COLO668 (cell line): Measurements from ENCODE around the gene CCDC91.
"Not testable (repeated sequence)": the region's sequence is repeated elsewhere in the genome, so short reads cannot be mapped to it uniquely, and the experiment has no call there.

Experiments used
- DNase-seq: peaks from one replicate; lab custom pipeline; 2025; ENCODE audit not compliant: unreplicated experiment; lab: John Stamatoyannopoulos, UW

Gene CCDC91

GRCh38 chr12:28231248-28231647 lies 41.0 kb downstream of the CCDC91 start:
- no peak for DNase-seq

GRCh38 chr12:28232211-28232928 lies 42.1 kb downstream of the CCDC91 start:
- DNase-seq = no peak

DNA sequence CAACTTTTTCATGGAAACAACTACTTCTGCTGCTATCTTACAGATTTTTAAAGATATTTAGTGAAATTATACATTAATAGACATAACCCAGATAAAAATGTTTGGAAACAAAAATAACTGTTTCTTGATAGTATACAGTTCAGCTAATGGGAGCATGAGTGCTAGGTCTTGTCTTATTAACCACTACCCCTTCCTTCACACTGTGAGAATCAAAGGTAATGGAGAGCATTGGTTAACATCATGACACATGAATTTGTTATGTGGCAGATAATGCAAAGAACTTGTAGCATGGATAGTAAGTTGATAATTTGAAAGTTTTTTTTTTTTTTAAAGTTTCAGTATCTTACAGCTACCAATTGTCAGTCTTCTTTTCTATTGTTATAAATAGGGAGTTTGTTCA lies 44.2 kb downstream of the CCDC91 start:
- no peak for DNase-seq

- no peak for DNase-seq
Observed at GRCh38 chr12:28235015-28235414, 44.8 kb downstream of the CCDC91 start.

- no peak for DNase-seq
Observed at GRCh38 chr12:28235985-28236384, 45.7 kb downstream of the CCDC91 start.

- DNase-seq = no peak
Observed at GRCh38 chr12:28237423-28237822, 47.2 kb downstream of the CCDC91 start.

DNA sequence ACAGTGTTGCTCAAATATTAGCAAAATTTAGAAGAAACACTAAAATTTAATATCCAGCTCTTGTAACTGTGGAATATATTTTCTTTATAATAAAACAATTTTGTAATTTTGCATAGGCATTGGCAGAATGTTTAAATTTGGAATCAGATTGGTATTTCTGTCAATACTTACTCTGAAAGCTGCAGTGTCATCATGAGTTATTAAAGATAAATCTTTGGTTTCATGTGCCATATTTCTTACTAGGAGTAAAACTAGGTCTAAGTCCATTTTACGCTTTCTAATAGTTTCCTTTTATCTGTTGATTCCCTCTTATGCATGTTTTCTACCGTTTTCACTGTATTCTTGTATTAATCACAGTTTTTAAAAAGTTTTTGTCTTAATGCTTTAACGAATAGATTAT lies 49.7 kb downstream of the CCDC91 start:
- no peak for DNase-seq

GRCh38 chr12:28240853-28241252 lies 50.6 kb downstream of the CCDC91 start:
- DNase-seq = no peak

DNA sequence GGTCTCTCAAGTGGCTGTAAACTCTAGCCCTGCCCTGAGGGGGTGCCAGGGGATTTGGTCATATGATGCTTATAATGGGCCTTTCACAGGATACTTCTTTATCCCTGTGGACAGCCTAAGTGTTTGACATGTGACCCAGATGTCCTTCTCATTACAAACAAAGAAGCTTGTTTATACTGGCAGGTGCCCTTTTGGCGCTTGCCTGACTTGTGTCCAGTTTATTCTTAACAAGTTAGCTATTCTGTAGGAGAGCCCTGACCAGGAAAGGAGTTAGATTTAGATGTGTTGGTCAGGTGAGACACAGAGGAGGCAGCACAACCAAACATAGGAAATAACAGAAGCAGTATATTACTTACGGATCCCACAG lies 51.9 kb downstream of the CCDC91 start:
- no peak for DNase-seq

GRCh38 chr12:28242496-28243309 lies 52.4 kb downstream of the CCDC91 start:
- no peak for DNase-seq

DNA sequence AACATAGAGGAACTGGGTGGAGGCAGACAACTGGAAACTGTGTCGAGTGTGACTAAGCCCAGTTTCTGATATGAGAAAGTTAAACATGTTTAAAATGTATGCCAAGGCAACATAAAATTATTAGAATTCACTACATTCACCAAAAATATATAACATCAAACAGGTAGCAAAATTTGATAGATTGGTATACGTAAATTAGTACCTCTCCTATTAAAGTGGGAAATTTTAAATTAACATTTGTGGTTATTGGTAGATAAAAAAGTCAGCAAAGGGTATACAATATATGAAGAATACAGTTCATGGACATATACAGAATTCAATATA lies 53.0 kb downstream of the CCDC91 start:
- DNase-seq = no peak

GRCh38 chr12:28247806-28248205 lies 57.5 kb downstream of the CCDC91 start:
- no peak for DNase-seq

DNA sequence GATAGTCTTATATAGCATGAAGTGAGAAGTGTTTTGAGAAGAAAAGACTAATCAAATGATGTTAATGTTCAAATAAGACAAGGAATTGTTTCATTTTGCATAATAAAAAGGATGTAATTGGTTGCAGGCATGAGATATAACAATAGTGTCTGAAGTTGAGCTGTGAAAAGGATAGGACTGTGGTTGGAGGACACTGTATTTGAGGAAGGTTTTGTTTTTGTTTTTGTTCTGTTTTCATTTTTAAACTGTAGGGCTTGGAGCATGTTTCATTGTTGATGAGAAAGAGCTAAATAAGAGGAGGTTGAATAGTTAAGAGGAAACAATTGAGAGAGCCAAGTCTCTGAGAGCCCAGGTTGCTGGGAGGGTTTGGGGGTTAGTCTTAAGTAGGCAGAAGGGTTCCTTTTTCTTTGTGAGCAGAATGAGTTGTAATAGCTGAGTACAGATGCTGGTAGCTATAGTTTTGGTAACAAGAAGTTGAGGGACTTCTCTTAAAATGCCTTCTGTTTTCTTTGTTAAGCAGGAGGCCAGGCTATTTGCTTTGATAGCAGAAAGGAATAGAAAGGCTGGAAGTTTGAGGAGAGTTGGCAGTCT lies 58.4 kb downstream of the CCDC91 start:
- DNase-seq = no peak

GRCh38 chr12:28253161-28253641 lies 62.9 kb downstream of the CCDC91 start:
- no peak for DNase-seq

GRCh38 chr12:28257411-28257810 lies 67.2 kb downstream of the CCDC91 start:
- DNase-seq = no peak

- DNase-seq = no peak
Observed at GRCh38 chr12:28258998-28259397, 68.7 kb downstream of the CCDC91 start.

- no peak for DNase-seq
Observed at GRCh38 chr12:28265435-28266042, 75.3 kb downstream of the CCDC91 start.

DNA sequence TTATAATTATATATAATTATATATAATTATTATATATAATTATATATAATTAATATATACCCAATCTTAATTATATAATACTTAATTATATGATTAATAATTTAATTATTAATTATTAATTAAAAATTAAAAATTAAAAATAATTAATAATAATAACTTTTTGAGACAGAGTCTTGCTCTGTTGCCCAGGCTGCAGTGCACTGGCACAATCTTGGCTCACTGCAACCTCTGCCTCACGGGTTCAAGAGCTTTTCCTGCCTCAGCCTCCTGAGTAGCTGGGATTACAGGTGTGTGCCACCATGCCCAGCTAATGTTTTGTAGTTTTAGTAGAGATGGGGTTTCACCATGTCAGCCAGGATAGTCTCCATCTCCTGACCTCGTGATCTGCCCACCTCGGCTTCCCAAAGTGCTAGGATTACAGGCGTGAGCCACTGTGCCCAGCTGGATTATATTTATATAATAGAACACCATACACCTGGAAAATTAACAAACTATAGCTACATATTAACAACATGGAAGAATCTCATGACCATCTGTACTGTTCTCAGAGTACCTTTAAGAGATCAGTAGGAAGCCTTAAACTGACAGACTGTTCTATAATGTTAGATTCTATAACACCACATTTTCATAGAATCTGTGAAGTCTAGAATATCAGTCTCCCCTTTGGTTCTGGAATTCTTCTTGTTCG lies 77.8 kb downstream of the CCDC91 start:
- DNase-seq = not testable (repeated sequence)

GRCh38 chr12:28268608-28269229 lies 78.5 kb downstream of the CCDC91 start:
- no peak for DNase-seq

GRCh38 chr12:28269851-28270250 lies 79.6 kb downstream of the CCDC91 start:
- DNase-seq = no peak

GRCh38 chr12:28278499-28278898 lies 88.2 kb downstream of the CCDC91 start:
- no peak for DNase-seq
